Middle frontal gyrus (tissue), 1 donor: ENCODE data around the gene DHRSX.
"Not testable (repeated sequence)": the region's sequence is repeated elsewhere in the genome, so short reads cannot be mapped to it uniquely, and the experiment has no call there.

ENCODE experiments used
- DNase-seq: peaks from one replicate; pipeline ENCODE4 v3.0.0-alpha.2; 2015; ENCODE audit warnings: low spot score; ENCODE audit errors: extremely low spot score

Gene DHRSX

GRCh38 chrX:2266445-2267349 is 234.1 kb downstream of the DHRSX start:
- no peak for DNase-seq

GRCh38 chrX:2265658-2266444 is 234.9 kb downstream of the DHRSX start:
- DNase-seq: not testable (repeated sequence)

- DNase-seq: no peak
Measured at GRCh38 chrX:2264179-2265030, 236.4 kb downstream of the DHRSX start.

- no peak for DNase-seq
Measured at GRCh38 chrX:2263203-2263602, 237.6 kb downstream of the DHRSX start.

- DNase-seq: no peak
Measured at GRCh38 chrX:2262668-2263055, 238.1 kb downstream of the DHRSX start.

GRCh38 chrX:2261831-2262667 is 238.7 kb downstream of the DHRSX start:
- no peak for DNase-seq

- no peak for DNase-seq
Measured at GRCh38 chrX:2252331-2253065, 248.3 kb downstream of the DHRSX start.

GRCh38 chrX:2251211-2251610 is 249.6 kb downstream of the DHRSX start:
- DNase-seq: no peak

GRCh38 chrX:2243913-2244460 is 256.8 kb downstream of the DHRSX start:
- DNase-seq: no peak

GRCh38 chrX:2242980-2243379 is 257.8 kb downstream of the DHRSX start:
- no peak for DNase-seq

GRCh38 chrX:2242326-2242725 is 258.4 kb downstream of the DHRSX start:
- no peak for DNase-seq

- DNase-seq: not testable (repeated sequence)
Measured at GRCh38 chrX:2241496-2241895, 259.3 kb downstream of the DHRSX start.

- DNase-seq: not testable (repeated sequence)
Measured at GRCh38 chrX:2240761-2241160, 260.0 kb downstream of the DHRSX start.

- no peak for DNase-seq
Measured at GRCh38 chrX:2237976-2238375, 262.8 kb downstream of the DHRSX start.

- no peak for DNase-seq
Measured at GRCh38 chrX:2231570-2232192, 269.1 kb downstream of the DHRSX start.

- no peak for DNase-seq
Measured at GRCh38 chrX:2230457-2230856, 270.3 kb downstream of the DHRSX start.

- no peak for DNase-seq
Measured at GRCh38 chrX:2228536-2228935, 272.2 kb downstream of the DHRSX start.

- DNase-seq: no peak
Measured at GRCh38 chrX:2226906-2227656, 273.7 kb downstream of the DHRSX start.
